Mammary epithelial cell (primary cell): Measurements from ENCODE around the gene CMTM7.

Experiments
- EZH2 ChIP-seq: IDR thresholded peaks from 2 replicates; pipeline ENCODE4 v1.6.1; 2012; ENCODE audit warnings: low read length, inconsistent platforms, borderline replicate concordance
- TF ChIP-seq, protein P1 (sequence below), 2 donors: IDR thresholded peaks in 1 of 2; conservative IDR thresholded peaks in 1 of 2; 2 replicates each; pipeline ENCODE4 v1.5.1; 2011 to 2012; ENCODE audit warnings: inconsistent platforms in 2 of 2, low read length in 2 of 2, mild to moderate bottlenecking in 2 of 2, control low read depth in 1 of 2, low read depth in 1 of 2; ENCODE audit not compliant: insufficient read depth in 1 of 2; ENCODE audit errors: extremely low read depth in 1 of 2

DNA sequence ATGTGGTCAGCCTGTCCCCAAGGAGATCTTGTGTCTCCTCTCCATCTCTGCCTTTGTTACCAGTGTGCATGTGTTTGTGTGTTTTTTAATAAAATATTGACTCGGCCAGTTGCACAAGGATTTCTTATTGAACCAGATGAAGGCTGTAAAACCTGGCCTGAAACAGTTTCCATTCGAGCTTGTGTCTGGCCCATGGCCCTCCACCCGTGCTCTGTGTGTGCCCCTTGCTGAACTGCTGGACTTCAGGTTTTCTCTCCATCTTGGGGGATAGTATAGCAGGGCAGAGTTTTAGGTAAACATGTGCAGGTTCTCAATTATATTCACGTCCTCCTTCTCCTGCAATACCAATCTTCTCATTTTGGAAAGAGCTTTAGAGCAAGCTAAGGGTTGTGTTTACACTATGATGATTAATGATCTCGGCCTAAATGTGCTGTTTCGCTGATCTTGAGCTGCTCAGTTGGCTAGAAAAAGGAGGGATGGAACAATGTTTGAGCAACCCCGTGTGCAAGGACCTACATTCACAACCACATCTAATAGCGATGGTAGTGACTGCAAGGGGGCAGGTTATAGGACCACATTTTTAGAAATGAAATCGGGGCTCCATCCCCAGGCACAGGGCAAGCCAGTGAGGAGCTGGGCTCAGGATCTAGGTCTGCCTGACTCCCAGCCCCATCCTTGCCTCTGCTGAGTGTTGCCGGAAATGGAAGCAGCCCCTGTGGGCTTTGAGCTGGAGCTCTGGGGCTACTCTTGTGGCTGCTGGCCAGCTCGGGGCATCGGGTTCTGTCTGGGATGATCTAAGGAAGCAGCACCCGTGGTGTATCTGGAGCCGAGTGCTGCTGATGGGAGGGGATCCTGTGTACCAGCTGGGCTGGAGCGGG, 63.3 kb downstream of the CMTM7 start:
- TF ChIP-seq, protein P1, sequence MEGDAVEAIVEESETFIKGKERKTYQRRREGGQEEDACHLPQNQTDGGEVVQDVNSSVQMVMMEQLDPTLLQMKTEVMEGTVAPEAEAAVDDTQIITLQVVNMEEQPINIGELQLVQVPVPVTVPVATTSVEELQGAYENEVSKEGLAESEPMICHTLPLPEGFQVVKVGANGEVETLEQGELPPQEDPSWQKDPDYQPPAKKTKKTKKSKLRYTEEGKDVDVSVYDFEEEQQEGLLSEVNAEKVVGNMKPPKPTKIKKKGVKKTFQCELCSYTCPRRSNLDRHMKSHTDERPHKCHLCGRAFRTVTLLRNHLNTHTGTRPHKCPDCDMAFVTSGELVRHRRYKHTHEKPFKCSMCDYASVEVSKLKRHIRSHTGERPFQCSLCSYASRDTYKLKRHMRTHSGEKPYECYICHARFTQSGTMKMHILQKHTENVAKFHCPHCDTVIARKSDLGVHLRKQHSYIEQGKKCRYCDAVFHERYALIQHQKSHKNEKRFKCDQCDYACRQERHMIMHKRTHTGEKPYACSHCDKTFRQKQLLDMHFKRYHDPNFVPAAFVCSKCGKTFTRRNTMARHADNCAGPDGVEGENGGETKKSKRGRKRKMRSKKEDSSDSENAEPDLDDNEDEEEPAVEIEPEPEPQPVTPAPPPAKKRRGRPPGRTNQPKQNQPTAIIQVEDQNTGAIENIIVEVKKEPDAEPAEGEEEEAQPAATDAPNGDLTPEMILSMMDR (conservative IDR thresholded peaks at IDR 0.05 in 1 of 2, IDR thresholded peaks at IDR 0.05 in 1 of 2; ENCODE audit: extremely low read depth in 1 of 2, insufficient read depth in 1 of 2, low read depth in 1 of 2, low read length in 2 of 2) = no peak
- TF ChIP-seq EZH2 = no peak
